H1 (cell line): ENCODE data around the gene RASSF3. TPM values are rescaled to one million over a fixed set of nuclear protein-coding genes. Genes with fewer than 3 reads are reported as not detected.

Source experiments
- CTCF ChIA-PET: fragments of 300-600 bp; sonication (Branson Sonifier 250); formaldehyde crosslinking; loops from one replicate; lab custom pipeline; 2021; ENCODE audit not compliant: partially characterized antibody; lab: Charles Lee
- POLR2A ChIA-PET: fragments of 300-600 bp; sonication (Branson Sonifier 250); formaldehyde crosslinking; loops from one replicate; lab custom pipeline; 2021; ENCODE audit warnings: inconsistent platforms; ENCODE audit not compliant: partially characterized antibody; lab: Charles Lee
- DNase-seq, 2 experiments: peaks; one replicate each; pipeline versions ENCODE4 v3.0.0 to v3.0.0-alpha.2; 2010 to 2022; ENCODE audit warnings: low spot score in 2 of 2, low read depth in 1 of 2, mixed read lengths in 1 of 2
- FAIRE-seq: peaks from 2 replicates; lab custom pipeline; 2011; peaks lifted over from hg19 to GRCh38; lab: Jason Lieb, UNC
- H2AFZ ChIP-seq: 2 replicates; pipeline ENCODE4 v1.8.1; 2012; ENCODE audit warnings: low read length, inconsistent platforms
- H2AK5ac ChIP-seq: 2 replicates; pipeline ENCODE4 v1.6.1; 2013; ENCODE audit warnings: low read depth, low read length
- H2BK120ac ChIP-seq: replicated peaks from 2 replicates; pipeline ENCODE3; 2013; ENCODE audit warnings: low read depth, low read length, inconsistent platforms
- H2BK12ac ChIP-seq: 2 replicates; pipeline ENCODE4 v1.6.1; 2013; ENCODE audit warnings: low read depth, low read length
- H2BK15ac ChIP-seq: 2 replicates; pipeline ENCODE4 v1.6.1; 2013; ENCODE audit warnings: low read length
- H2BK20ac ChIP-seq: 2 replicates; pipeline ENCODE4 v1.6.1; 2013; ENCODE audit warnings: low read length
- H2BK5ac ChIP-seq: 2 replicates; pipeline ENCODE4 v1.6.1; 2013; ENCODE audit warnings: low read depth, low read length
- H3K14ac ChIP-seq: 2 replicates; pipeline ENCODE4 v1.6.1; 2013; ENCODE audit warnings: inconsistent platforms; ENCODE audit not compliant: insufficient read length
- H3K18ac ChIP-seq: 2 replicates; pipeline ENCODE4 v1.6.1; 2013; ENCODE audit warnings: low read length; ENCODE audit errors: extremely low read depth
- H3K23ac ChIP-seq: 2 replicates; pipeline ENCODE4 v1.6.1; 2013; ENCODE audit warnings: inconsistent platforms; ENCODE audit not compliant: insufficient read length
- H3K23me2 ChIP-seq: 2 replicates; pipeline ENCODE4 v1.6.1; 2013; ENCODE audit warnings: low read depth, low read length
- H3K27ac ChIP-seq: 2 replicates; pipeline ENCODE4 v1.6.1; 2011; ENCODE audit warnings: low read depth, low read length, inconsistent platforms
- H3K27me3 ChIP-seq, 4 experiments: replicated peaks in 1 of 4; 1 replicate in 1 of 4; 2 replicates in 3 of 4; pipeline versions ENCODE4 v1.6.1 to v1.8.1; 2011 to 2013; ENCODE audit warnings: low read length in 3 of 4, mild to moderate bottlenecking in 3 of 4, inconsistent platforms in 2 of 4, mixed read lengths in 2 of 4, moderate library complexity in 1 of 4; ENCODE audit not compliant: control insufficient read depth in 3 of 4, insufficient read depth in 3 of 4; ENCODE audit errors: extremely low read depth in 1 of 4
- H3K36me3 ChIP-seq, 4 experiments: 2 replicates each; pipeline versions ENCODE4 v1.6.1 to v1.8.1; 2011 to 2013; ENCODE audit warnings: mild to moderate bottlenecking in 4 of 4, low read length in 3 of 4, moderate library complexity in 2 of 4, control low read depth in 1 of 4, inconsistent platforms in 1 of 4; ENCODE audit not compliant: insufficient read depth in 4 of 4, control insufficient read depth in 2 of 4
- H3K4ac ChIP-seq: replicated peaks from 2 replicates; pipeline ENCODE3; 2013; ENCODE audit warnings: low read length, low read depth, mixed read lengths, inconsistent platforms; ENCODE audit not compliant: insufficient read length
- H3K4me1 ChIP-seq, 4 experiments: replicated peaks in 1 of 4; 1 replicate in 1 of 4; 2 replicates in 3 of 4; pipeline versions ENCODE4 v1.6.1 to v1.8.1; 2011 to 2013; ENCODE audit warnings: low read length in 3 of 4, inconsistent platforms in 2 of 4, mixed read lengths in 1 of 4; ENCODE audit not compliant: insufficient read depth in 4 of 4, control insufficient read depth in 3 of 4
- H3K4me2 ChIP-seq, 2 experiments: 2 replicates each; pipeline versions ENCODE4 v1.6.1 to v1.8.1; 2011 to 2013; ENCODE audit warnings: low read depth in 2 of 2, low read length in 2 of 2, control low read depth in 1 of 2, inconsistent platforms in 1 of 2, mild to moderate bottlenecking in 1 of 2; ENCODE audit not compliant: insufficient read depth in 1 of 2
- H3K4me3 ChIP-seq, 4 experiments: fragments of 200-600, 300-600 bp in 1 of 4; sonication (generic), shearing (Covaris generic), sonication (Bioruptor Twin) in 1 of 4; 2 replicates each; pipeline versions ENCODE4 v1.5.1 to v1.8.1; 2011 to 2016; ENCODE audit warnings: low read length in 4 of 4, low read depth in 3 of 4, control low read depth in 2 of 4, inconsistent platforms in 2 of 4, mild to moderate bottlenecking in 2 of 4, mixed read lengths in 1 of 4, moderate library complexity in 1 of 4; ENCODE audit not compliant: insufficient read depth in 2 of 4; ENCODE audit errors: extremely low read depth in 1 of 4
- H3K56ac ChIP-seq: replicated peaks from 2 replicates; pipeline ENCODE3; 2013; ENCODE audit warnings: low read depth, mild to moderate bottlenecking, mixed read lengths, low read length, inconsistent platforms; ENCODE audit not compliant: insufficient read length
- H3K79me1 ChIP-seq: 2 replicates; pipeline ENCODE4 v1.6.1; 2013; ENCODE audit warnings: low read depth, low read length, control low read depth
- H3K79me2 ChIP-seq, 2 experiments: 2 replicates each; pipeline versions ENCODE4 v1.6.1 to v1.8.1; 2012 to 2013; ENCODE audit warnings: low read length in 2 of 2, mild to moderate bottlenecking in 2 of 2, inconsistent platforms in 1 of 2; ENCODE audit not compliant: insufficient read depth in 2 of 2, control insufficient read depth in 1 of 2
- H3K9ac ChIP-seq, 4 experiments: replicated peaks in 1 of 4; 1 replicate in 1 of 4; 2 replicates in 3 of 4; pipeline versions ENCODE4 v1.6.1 to v1.8.1; 2011 to 2013; ENCODE audit warnings: low read depth in 3 of 4, low read length in 3 of 4, control low read depth in 2 of 4, mild to moderate bottlenecking in 2 of 4, moderate library complexity in 2 of 4, inconsistent platforms in 1 of 4; ENCODE audit errors: extremely low read depth in 1 of 4
- H3K9me3 ChIP-seq, 2 experiments: 2 replicates each; pipeline versions ENCODE4 v1.6.1 to v1.8.1; 2012 to 2013; ENCODE audit warnings: mild to moderate bottlenecking in 2 of 2, moderate library complexity in 2 of 2, control low read depth in 1 of 2, inconsistent platforms in 1 of 2, low read depth in 1 of 2, low read length in 1 of 2, mixed read lengths in 1 of 2; ENCODE audit not compliant: insufficient read depth in 2 of 2
- H4K20me1 ChIP-seq, 2 experiments: replicated peaks in 1 of 2; 2 replicates each; pipeline versions ENCODE3 to v1.8.1; 2011 to 2013; ENCODE audit warnings: inconsistent platforms in 2 of 2, low read length in 2 of 2, mild to moderate bottlenecking in 1 of 2; ENCODE audit not compliant: insufficient read depth in 2 of 2, control insufficient read depth in 1 of 2
- H4K5ac ChIP-seq: 2 replicates; pipeline ENCODE4 v1.6.1; 2013; ENCODE audit warnings: low read length, low read depth, mixed read lengths, inconsistent platforms; ENCODE audit not compliant: insufficient read length
- H4K8ac ChIP-seq: 2 replicates; pipeline ENCODE4 v1.8.0; 2013; ENCODE audit warnings: mild to moderate bottlenecking, moderate library complexity, low read length, inconsistent platforms; ENCODE audit not compliant: insufficient read depth; ENCODE audit errors: extremely low read depth
- H4K91ac ChIP-seq: replicated peaks from 2 replicates; pipeline ENCODE3; 2013; ENCODE audit warnings: low read length, mixed read lengths, inconsistent platforms; ENCODE audit not compliant: insufficient read length
- CTBP2 ChIP-seq: IDR thresholded peaks from 2 replicates; pipeline ENCODE4 v1.7.0; 2011; ENCODE audit warnings: borderline replicate concordance, mild to moderate bottlenecking, moderate library complexity, mixed read lengths, low read length; ENCODE audit not compliant: insufficient read depth, insufficient read length
- EGR1 ChIP-seq: IDR thresholded peaks from 2 replicates; pipeline ENCODE4 v1.6.1; 2011; ENCODE audit warnings: low read depth, low read length, borderline replicate concordance
- EP300 ChIP-seq, 2 experiments: IDR thresholded peaks; 1 replicate in 1 of 2; 2 replicates in 1 of 2; pipeline ENCODE4 v1.6.1; 2011 to 2012; ENCODE audit warnings: low read depth in 2 of 2, low read length in 2 of 2, mild to moderate bottlenecking in 2 of 2, borderline replicate concordance in 1 of 2, inconsistent platforms in 1 of 2, moderate library complexity in 1 of 2
- KDM5A ChIP-seq: fragments of 200-600 bp; IDR thresholded peaks from 2 replicates; pipeline ENCODE4 v1.7.1; 2012; ENCODE audit warnings: mild to moderate bottlenecking, low read length, inconsistent platforms, mixed read lengths
- NRF1 ChIP-seq: IDR thresholded peaks from 2 replicates; pipeline ENCODE4 v1.6.1; 2011; ENCODE audit warnings: mild to moderate bottlenecking, low read depth, low read length, improper control_type of control experiment
- POU5F1 ChIP-seq: IDR thresholded peaks from 2 replicates; pipeline ENCODE4 v1.6.1; 2011; ENCODE audit warnings: low read depth, mild to moderate bottlenecking, low read length, moderate library complexity
- SAP30 ChIP-seq: fragments of 300-600 bp; sonication (generic); IDR thresholded peaks from 2 replicates; pipeline ENCODE4 v1.7.1; 2012; ENCODE audit warnings: low read length, moderate library complexity, mild to moderate bottlenecking, inconsistent platforms; ENCODE audit not compliant: insufficient read depth, insufficient replicate concordance
- SRF ChIP-seq: IDR thresholded peaks from 2 replicates; pipeline ENCODE4 v1.6.1; 2011; ENCODE audit warnings: mild to moderate bottlenecking, low read depth, low read length, moderate library complexity
- TEAD4 ChIP-seq: IDR thresholded peaks from 2 replicates; pipeline ENCODE4 v1.6.1; 2012; ENCODE audit warnings: low read depth, low read length, inconsistent platforms, mixed read lengths
- YY1 ChIP-seq: IDR thresholded peaks from 2 replicates; pipeline ENCODE4 v1.6.1; 2011; ENCODE audit warnings: low read depth, mild to moderate bottlenecking, low read length
- ZNF274 ChIP-seq: IDR thresholded peaks from 2 replicates; pipeline ENCODE4 v1.7.0; 2012; ENCODE audit warnings: low read length, borderline replicate concordance; ENCODE audit errors: extremely low read depth
- WGBS, 2 experiments: shearing (Covaris generic) in 1 of 2; methylation state at CpG; one replicate each; pipeline versions ENCODE4 v1.1.6 to v1.1.7; 2013 to 2015; ENCODE audit warnings: low lambda C conversion rate in 2 of 2, mixed read lengths in 2 of 2, inconsistent platforms in 1 of 2, low coverage in 1 of 2, missing lambda C conversion rate in 1 of 2; ENCODE audit not compliant: insufficient replicate concordance in 2 of 2, insufficient coverage in 1 of 2, insufficient read length in 1 of 2; ENCODE audit errors: extremely low coverage in 1 of 2, missing lambda C conversion rate in 1 of 2; 5-methylcytosine and 5-hydroxymethylcytosine counted together
- polyA plus RNA-seq, 7 experiments: library from polyadenylated mRNA; depleted of rRNA in 3 of 7; stranded (reverse) in 5 of 7; unstranded in 2 of 7; fragments of >200 nt in 5 of 7; fragments of 200-250 nt in 2 of 7; gene quantifications; 1 replicate in 5 of 7; 2 replicates in 1 of 7; 4 replicates in 1 of 7; pipeline versions ENCODE4 v1.2.1 to v1.2.3, GENCODE V29; 2011 to 2013; ENCODE audit warnings: missing spikeins in 2 of 7, mixed read lengths in 2 of 7
- total RNA-seq: library from RNA; stranded (reverse); fragmentation: NEBNext Ultra II Directional; extraction: Animal tissue kit (Norgen Biotek cat#: 25700); gene quantifications from 2 replicates; pipeline ENCODE4 v1.2.1, GENCODE V29; 2021

RASSF3 gene
- total and polyA plus RNA-seq, 2 of the 8 experiments (the other 6 are each of a cell fraction or from before 2014, with no cell fraction given), result 19.1 to 64.3 TPM

DNA sequence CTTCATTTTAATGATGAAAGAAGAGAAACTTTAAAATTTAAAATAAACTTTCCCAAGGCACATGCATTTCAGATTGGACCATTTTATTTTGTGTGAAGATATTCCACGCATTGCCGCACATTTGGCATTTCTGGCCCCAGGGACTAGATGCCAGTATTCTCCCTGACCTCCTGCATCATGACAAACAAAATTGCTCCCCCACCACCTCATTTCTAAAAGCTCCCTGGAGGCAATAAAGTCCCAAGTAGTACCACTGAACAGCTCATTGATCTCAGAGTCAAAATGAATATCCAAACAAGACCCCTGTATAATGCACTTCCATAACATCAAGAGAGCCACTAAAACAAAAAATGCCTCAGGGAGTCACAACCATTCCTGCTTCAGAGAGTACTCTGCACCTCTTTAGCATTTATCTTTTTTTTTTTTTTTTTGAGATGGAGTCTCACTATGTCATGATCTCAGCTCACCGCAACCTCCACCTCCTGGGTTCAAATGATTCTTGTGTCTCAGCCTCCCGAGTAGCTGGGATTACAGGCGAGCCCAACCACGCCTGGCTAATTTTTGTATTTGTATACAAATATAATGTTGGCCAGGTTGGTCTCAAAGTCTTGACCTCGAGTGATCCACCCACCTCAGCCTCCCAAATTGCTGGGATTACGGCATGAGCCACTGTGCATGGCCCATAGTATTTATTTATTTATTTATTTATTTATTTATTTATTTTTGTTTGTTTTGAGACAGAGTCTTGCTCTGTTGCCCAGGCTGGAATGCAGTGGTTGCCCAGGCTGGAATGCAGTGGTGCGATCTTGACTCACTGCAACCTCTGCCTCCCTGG, 48.8 kb upstream of the RASSF3 start:
- no peaks in the 10 kb centered on the region for H3K36me3 ChIP-seq
- H3K79me1 ChIP-seq, result no peaks in the 10 kb centered on the region
- no peak overlapping the region for H3K56ac ChIP-seq
- H3K4me1 ChIP-seq, result peaks cover 2 to 11% (median 5%) of the 10 kb centered on the region in 4 experiments; a peak in 6 of 7 replicates
- H2BK20ac ChIP-seq, result no peak overlapping the region
- no peak overlapping the region for H4K5ac ChIP-seq
- H2AK5ac ChIP-seq, result no peak overlapping the region
- H2BK12ac ChIP-seq, result no peak overlapping the region
- no peak overlapping the region for H4K8ac ChIP-seq
- H2BK120ac ChIP-seq, result no peak overlapping the region
- H3K27ac ChIP-seq, result no peak overlapping the region
- TF ChIP-seq ZNF274 (no peak), KDM5A (no peak), CTBP2 (no peak), TEAD4 (no peak), SRF (no peak), POU5F1 (no peak), SAP30 (no peak), EP300 (IDR thresholded peaks at IDR 0.05; ENCODE audit: borderline replicate concordance in 1 of 2, low read depth in 2 of 2, low read length in 2 of 2) (no peak), YY1 (no peak), EGR1 (no peak), NRF1 (no peak)
- TF ChIP-seq, all 59 proteins: peak for 0
- no peaks in the 10 kb centered on the region for H3K27me3 ChIP-seq
- H3K23me2 ChIP-seq, result no peaks in the 10 kb centered on the region
- H3K4me3 ChIP-seq, result no peak overlapping the region
- no peak overlapping the region for H3K23ac ChIP-seq
- no peaks in the 10 kb centered on the region for H3K9me3 ChIP-seq
- H3K4ac ChIP-seq, result no peak overlapping the region
- no peak overlapping the region for H3K18ac ChIP-seq
- no peak overlapping the region for H3K9ac ChIP-seq
- H2AFZ ChIP-seq, result no peak overlapping the region; the same call in 1 of the 2 replicates
- H3K4me2 ChIP-seq, result no peak overlapping the region
- no peak overlapping the region for H2BK5ac ChIP-seq
- FAIRE-seq, result no peak
- POLR2A ChIA-PET, result interaction anchor here (1.0 kb wide), 1 partner anchor 29 kb away, joined by 4 read pairs; no protein-coding TSS in a partner anchor
- H3K79me2 ChIP-seq, result no peaks in the 10 kb centered on the region
- no peaks in the 10 kb centered on the region for H4K20me1 ChIP-seq
- 91% methylated on average over 9 of the region's 9 CpGs; no CpG with 5 or more reads in 1 of the 2 experiments for WGBS, 2 experiments
- no peak overlapping the region for H3K14ac ChIP-seq
- no peak overlapping the region for H4K91ac ChIP-seq
- no peak for DNase-seq
- CTCF ChIA-PET, result interaction anchor here (0.7 to 3.3 kb wide), 13 partner anchors 10 to 136 kb away, joined by 3 to 32 read pairs (median 4); no protein-coding TSS in a partner anchor
- H2BK15ac ChIP-seq, result no peak overlapping the region
